Breast epithelium (tissue), 4 donors: ENCODE data around the gene DIRAS1. TPM values are rescaled to one million over a fixed set of nuclear protein-coding genes. Genes with fewer than 3 reads are reported as not detected.

Source experiments
- DNase-seq, 2 donors: peaks; one replicate each; pipeline ENCODE4 v3.0.0-alpha.2; 2019; ENCODE audit warnings: low spot score in 2 of 2
- H3K27ac ChIP-seq, 2 donors: fragments of 200-600 bp; sonication (generic) in 1 of 2; one replicate each; pipeline ENCODE4 v1.5.1; 2016 to 2019; ENCODE audit warnings: mild to moderate bottlenecking in 1 of 2
- H3K27me3 ChIP-seq, 2 donors: fragments of 200-600 bp; sonication (generic) in 1 of 2; one replicate each; pipeline versions ENCODE4 v1.5.1 to v1.6.0; 2017 to 2019; ENCODE audit warnings: control low read depth in 1 of 2, mild to moderate bottlenecking in 1 of 2
- H3K36me3 ChIP-seq: fragments of 200-600 bp; one replicate; pipeline ENCODE4 v1.5.1; 2019
- H3K4me1 ChIP-seq, 2 donors: fragments of 200-600 bp; sonication (generic); one replicate each; pipeline ENCODE4 v1.5.1; 2016 to 2019; ENCODE audit warnings: control low read depth in 1 of 2
- H3K4me3 ChIP-seq, 3 donors: fragments of 200-600 bp; sonication (generic); 1 replicate in 2 of 3; 2 replicates in 1 of 3; pipeline ENCODE4 v1.5.1; 2016 to 2019; ENCODE audit warnings: mild to moderate bottlenecking in 3 of 3, moderate library complexity in 2 of 3
- H3K9me3 ChIP-seq, 2 donors: fragments of 200-600 bp; sonication (generic) in 1 of 2; one replicate each; pipeline ENCODE4 v1.5.1; 2016 to 2019; ENCODE audit warnings: control low read depth in 1 of 2
- CTCF ChIP-seq, 3 donors: fragments of 450-650 bp; IDR thresholded peaks; one replicate each; pipeline ENCODE4 v1.5.1; 2016 to 2017; ENCODE audit warnings: antibody characterized with exemption in 3 of 3, mild to moderate bottlenecking in 3 of 3, moderate library complexity in 3 of 3
- POLR2A ChIP-seq: fragments of 450-650 bp; IDR thresholded peaks from one replicate; pipeline ENCODE4 v1.6.1; 2016; ENCODE audit warnings: antibody characterized with exemption, mild to moderate bottlenecking, moderate library complexity
- POLR2AphosphoS5 ChIP-seq, 3 donors: sonication (generic); formaldehyde crosslinking; IDR thresholded peaks; one replicate each; pipeline ENCODE4 v1.6.1; 2017; ENCODE audit warnings: antibody characterized with exemption in 3 of 3
- intact Hi-C: fragments of 100-400 bp; cut with DNase I; formaldehyde crosslinking; loops from one replicate; pipeline ENCODE4 v1.15.1; 2023; ENCODE audit warnings: low total_unique reads
- total RNA-seq, 3 donors: library from RNA; depleted of rRNA; stranded (reverse); fragments of >200 nt; gene quantifications; one replicate each; pipeline ENCODE4 v1.1.0, GENCODE V29; 2016

Gene DIRAS1
- total RNA-seq, 3 donors from 2014 or later, result 0.64 to 3.7 (median 3.6) TPM

- H3K4me1 ChIP-seq, result no peaks in the 10 kb centered on the region
- intact Hi-C loops, result loop anchor here (2.0 kb wide), 1 partner anchor 27 kb away; no protein-coding TSS in a partner anchor
- no peaks in the 10 kb centered on the region for H3K9me3 ChIP-seq
- no peak for TF ChIP-seq CTCF (IDR thresholded peaks at IDR 0.05)
- no peak for TF ChIP-seq POLR2A
- no peak for TF ChIP-seq POLR2AphosphoS5 (IDR thresholded peaks at IDR 0.05)
- no peak overlapping the region for H3K4me3 ChIP-seq
- H3K27ac ChIP-seq, result peak overlapping the region in 1 of 2 donors; percentile 52
- H3K27me3 ChIP-seq, result no peaks in the 10 kb centered on the region
- no peaks in the 10 kb centered on the region for H3K36me3 ChIP-seq
- peak in 1 of 2 donors; percentile 53 for DNase-seq
These were observed 29.2 kb downstream of the DIRAS1 start for GRCh38 chr19:2691951-2692350.

- no peaks in the 10 kb centered on the region for H3K36me3 ChIP-seq
- TF ChIP-seq POLR2AphosphoS5 (IDR thresholded peaks at IDR 0.05), result no peak
- TF ChIP-seq CTCF (IDR thresholded peaks at IDR 0.05), result no peak
- TF ChIP-seq POLR2A, result no peak
- no peaks in the 10 kb centered on the region for H3K9me3 ChIP-seq
- no peaks in the 10 kb centered on the region for H3K27me3 ChIP-seq
- H3K4me3 ChIP-seq, result no peak overlapping the region
- H3K4me1 ChIP-seq, result no peaks in the 10 kb centered on the region
- no peak overlapping the region for H3K27ac ChIP-seq
- intact Hi-C loops, result no loop called here
- DNase-seq, result no peak
These were observed 30.3 kb downstream of the DIRAS1 start for GRCh38 chr19:2690856-2691255.

- Histone ChIP-seq H3K4me3 (peak overlapping the region in 2 of 3 donors; percentile 20 to 51), H3K4me1 (no peaks in the 10 kb centered on the region), H3K27me3 (no peaks in the 10 kb centered on the region), H3K36me3 (no peaks in the 10 kb centered on the region), H3K9me3 (no peaks in the 10 kb centered on the region), H3K27ac (peak overlapping the region; percentile 66 to 68)
- TF ChIP-seq CTCF (IDR thresholded peaks at IDR 0.05) (no peak), POLR2AphosphoS5 (IDR thresholded peaks at IDR 0.05) (no peak), POLR2A (no peak)
- DNase-seq, result no peak
- intact Hi-C loops, result no loop called here
These were observed 34.8 kb downstream of the DIRAS1 start for GRCh38 chr19:2686360-2686759.

- TF ChIP-seq POLR2AphosphoS5 (IDR thresholded peaks at IDR 0.05) (no peak), CTCF (IDR thresholded peaks at IDR 0.05) (no peak), POLR2A (no peak)
- Histone ChIP-seq H3K36me3 (no peaks in the 10 kb centered on the region), H3K4me1 (no peaks in the 10 kb centered on the region), H3K27ac (peak overlapping the region; percentile 66 to 68), H3K27me3 (no peaks in the 10 kb centered on the region), H3K9me3 (no peaks in the 10 kb centered on the region), H3K4me3 (peak overlapping the region; percentile 5 to 51 (median 20))
- no peak for DNase-seq
- intact Hi-C loops, result no loop called here
These were observed 35.9 kb downstream of the DIRAS1 start for GRCh38 chr19:2685204-2685704.

GRCh38 chr19:2683430-2684003 is 37.7 kb downstream of the DIRAS1 start:
- Histone ChIP-seq H3K4me1 (no peaks in the 10 kb centered on the region), H3K27me3 (no peaks in the 10 kb centered on the region), H3K9me3 (no peaks in the 10 kb centered on the region), H3K36me3 (no peaks in the 10 kb centered on the region), H3K27ac (no peak overlapping the region), H3K4me3 (no peak overlapping the region)
- no peak for TF ChIP-seq CTCF (IDR thresholded peaks at IDR 0.05)
- TF ChIP-seq POLR2AphosphoS5 (IDR thresholded peaks at IDR 0.05), result no peak
- TF ChIP-seq POLR2A, result no peak
- no peak for DNase-seq
- intact Hi-C loops, result no loop called here
